ENCODE data around the gene TRIM31.

The TRIM31 gene

GRCh38 chr6:30091577-30092381 lies 21.1 kb downstream of the TRIM31 start:
- no peak for DNase-seq (ENCODE audit: insufficient read length, low spot score)
- no peak for FAIRE-seq

- FAIRE-seq (no peak), DNase-seq (ENCODE audit: insufficient read length, low spot score) (no peak)
Measured at GRCh38 chr6:30087876-30088275, 25.0 kb downstream of the TRIM31 start.

- DNase-seq (ENCODE audit: insufficient read length, low spot score) (no peak), FAIRE-seq (no peak)
Measured at GRCh38 chr6:30077218-30077617, 35.7 kb downstream of the TRIM31 start.

GRCh38 chr6:30075790-30076732 lies 36.8 kb downstream of the TRIM31 start:
- FAIRE-seq (no peak), DNase-seq (ENCODE audit: insufficient read length, low spot score) (no peak)

- no peak for FAIRE-seq
- no peak for DNase-seq (ENCODE audit: insufficient read length, low spot score)
Measured at GRCh38 chr6:30075094-30075789, 37.6 kb downstream of the TRIM31 start, which contains the start of gene RNF39. Gene RNF39 (minus strand): TSS chr6:30075769. CDS start chr6:30075585, 184 bp downstream.

- DNase-seq (ENCODE audit: insufficient read length, low spot score) (no peak), FAIRE-seq (no peak)
Measured at GRCh38 chr6:30074331-30075093, 38.4 kb downstream of the TRIM31 start.

GRCh38 chr6:30073489-30074235 lies 39.2 kb downstream of the TRIM31 start:
- no peak for FAIRE-seq

GRCh38 chr6:30071858-30072257 lies 41.0 kb downstream of the TRIM31 start:
- no peak for FAIRE-seq
- no peak for DNase-seq (ENCODE audit: insufficient read length, low spot score)

More at GRCh38 chr6:30073489-30074235, 39.2 kb downstream of the TRIM31 start:
- DNase-seq (ENCODE audit: insufficient read length, low spot score), result no peak

GRCh38 chr6:30071081-30071818 lies 41.6 kb downstream of the TRIM31 start:
- DNase-seq (ENCODE audit: insufficient read length, low spot score), result no peak
- FAIRE-seq, result no peak

- FAIRE-seq, result peak; percentile 37
- DNase-seq (ENCODE audit: insufficient read length, low spot score), result peak; percentile 60
Measured at GRCh38 chr6:30067460-30068139, 45.3 kb downstream of the TRIM31 start.

GRCh38 chr6:30066577-30067459 lies 46.1 kb downstream of the TRIM31 start, which contains the start of gene PPP1R11:
Gene PPP1R11 (plus strand): TSS chr6:30067198. CDS start chr6:30067411, 213 bp downstream.
- FAIRE-seq, result peak; percentile 100

GRCh38 chr6:30066082-30066481 lies 46.8 kb downstream of the TRIM31 start:
- FAIRE-seq (no peak), DNase-seq (ENCODE audit: insufficient read length, low spot score) (no peak)

More at GRCh38 chr6:30066577-30067459, 46.1 kb downstream of the TRIM31 start, which contains the start of gene PPP1R11:
- peak; percentile 92 for DNase-seq (ENCODE audit: insufficient read length, low spot score)

- DNase-seq (ENCODE audit: insufficient read length, low spot score) (no peak), FAIRE-seq (no peak)
Measured at GRCh38 chr6:30063315-30063714, 49.6 kb downstream of the TRIM31 start.

- FAIRE-seq (no peak), DNase-seq (ENCODE audit: insufficient read length, low spot score) (no peak)
Measured at GRCh38 chr6:30062471-30063178, 50.3 kb downstream of the TRIM31 start.

- DNase-seq (ENCODE audit: insufficient read length, low spot score), result no peak
- no peak for FAIRE-seq
Measured at GRCh38 chr6:30061858-30062458, 50.9 kb downstream of the TRIM31 start.
